Measurements from ENCODE around the gene ZNF587B. TPM values are rescaled to one million over a fixed set of nuclear protein-coding genes. Genes with fewer than 3 reads are reported as not detected.
A peak's percentile ranks its signal among the peaks of the same experiment; 100 is the strongest.
"Not testable (repeated sequence)": the region's sequence is repeated elsewhere in the genome, so short reads cannot be mapped to it uniquely, and the experiment has no call there.

Gene ZNF587B
- total RNA-seq, 2 experiments from 2014 or later: 14.2 to 15.2 TPM

GRCh38 chr19:57850553-57851017, 20.5 kb downstream of the ZNF587B start:
- no peaks in the 10 kb centered on the region for H3K27me3 Mint-ChIP-seq
- peaks cover 19% of the 10 kb centered on the region for H3K4me1 Mint-ChIP-seq (ENCODE audit: low read depth)
- DNase-seq: peak; percentile 51
- CTCF ChIA-PET: interaction anchor here (0.6 kb wide), 1 partner anchor 21 kb away, joined by 3 read pairs; the partner anchor contains the start of gene ZNF587B
- H3K9me3 Mint-ChIP-seq: peaks cover 14% of the 10 kb centered on the region
- POLR2A ChIA-PET: interaction anchor here (1.5 to 1.6 kb wide), 2 partner anchors 31 to 123 kb away, joined by 3 to 5 read pairs; no protein-coding TSS in a partner anchor
- H3K4me3 Mint-ChIP-seq: peak overlapping the region; percentile 89
- H3K36me3 Mint-ChIP-seq: peaks cover 51% of the 10 kb centered on the region
- intact Hi-C loops (cut with micrococcal nuclease): no loop called here
- H3K27ac Mint-ChIP-seq: peak overlapping the region; percentile 90

- H3K27me3 Mint-ChIP-seq; H3K27ac Mint-ChIP-seq; intact Hi-C loops (cut with micrococcal nuclease); DNase-seq; POLR2A ChIA-PET; H3K4me3 Mint-ChIP-seq: not testable (repeated sequence)
- Mint-ChIP-seq H3K4me1 (ENCODE audit: low read depth) (peaks cover 19% of the 10 kb centered on the region), H3K9me3 (peaks cover 23% of the 10 kb centered on the region), H3K36me3 (peaks cover 62% of the 10 kb centered on the region)
- CTCF ChIA-PET: interaction anchor here (1.4 kb wide), 1 partner anchor 33 kb away, joined by 6 read pairs; no protein-coding TSS in a partner anchor
Measured at GRCh38 chr19:57851812-57852603, 21.9 kb downstream of the ZNF587B start.

GRCh38 chr19:57854117-57854516, 24.0 kb downstream of the ZNF587B start:
- POLR2A ChIA-PET; CTCF ChIA-PET; H3K4me3 Mint-ChIP-seq; H3K27ac Mint-ChIP-seq; H3K27me3 Mint-ChIP-seq; DNase-seq; intact Hi-C loops (cut with micrococcal nuclease): not testable (repeated sequence)
- Mint-ChIP-seq H3K36me3 (peaks cover 76% of the 10 kb centered on the region), H3K9me3 (peaks cover 28% of the 10 kb centered on the region), H3K4me1 (ENCODE audit: low read depth) (peaks cover 19% of the 10 kb centered on the region)

- POLR2A ChIA-PET: not testable (repeated sequence)
Measured at GRCh38 chr19:57862351-57862750, 32.3 kb downstream of the ZNF587B start.

GRCh38 chr19:57867868-57868492, 37.9 kb downstream of the ZNF587B start:
- Mint-ChIP-seq H3K36me3 (peaks cover 83% of the 10 kb centered on the region), H3K27ac (no peak overlapping the region), H3K9me3 (peaks cover 69% of the 10 kb centered on the region), H3K4me1 (ENCODE audit: low read depth) (no peaks in the 10 kb centered on the region), H3K27me3 (no peaks in the 10 kb centered on the region), H3K4me3 (no peak overlapping the region)
- ChIA-PET CTCF (no interaction called here), POLR2A (no interaction called here)
- intact Hi-C loops (cut with micrococcal nuclease): no loop called here
- no peak for DNase-seq

More at GRCh38 chr19:57862351-57862750, 32.3 kb downstream of the ZNF587B start:
- H3K4me3 Mint-ChIP-seq; H3K27me3 Mint-ChIP-seq; intact Hi-C loops (cut with micrococcal nuclease); H3K4me1 Mint-ChIP-seq (ENCODE audit: low read depth); H3K27ac Mint-ChIP-seq; DNase-seq: not testable (repeated sequence)
- CTCF ChIA-PET: interaction anchor here (0.6 kb wide), 1 partner anchor 82 kb away, joined by 3 read pairs; no protein-coding TSS in a partner anchor
- Mint-ChIP-seq H3K9me3 (peaks cover 62% of the 10 kb centered on the region), H3K36me3 (peaks cover 92% of the 10 kb centered on the region)

- CTCF ChIA-PET; H3K4me3 Mint-ChIP-seq; H3K4me1 Mint-ChIP-seq (ENCODE audit: low read depth); H3K27ac Mint-ChIP-seq; POLR2A ChIA-PET; H3K27me3 Mint-ChIP-seq; intact Hi-C loops (cut with micrococcal nuclease); DNase-seq: not testable (repeated sequence)
- Mint-ChIP-seq H3K36me3 (peaks cover 83% of the 10 kb centered on the region), H3K9me3 (peaks cover 76% of the 10 kb centered on the region)
Measured at GRCh38 chr19:57869655-57870054, 39.6 kb downstream of the ZNF587B start.

- DNase-seq: no peak
- Mint-ChIP-seq H3K4me3 (no peak overlapping the region), H3K36me3 (peaks cover 81% of the 10 kb centered on the region), H3K27ac (no peak overlapping the region), H3K9me3 (peaks cover 74% of the 10 kb centered on the region), H3K4me1 (ENCODE audit: low read depth) (no peaks in the 10 kb centered on the region), H3K27me3 (no peaks in the 10 kb centered on the region)
- intact Hi-C loops (cut with micrococcal nuclease): no loop called here
- CTCF ChIA-PET: no interaction called here
- POLR2A ChIA-PET: no interaction called here
Measured at GRCh38 chr19:57870225-57870624, 40.1 kb downstream of the ZNF587B start.

- intact Hi-C loops (cut with micrococcal nuclease): no loop called here
- ChIA-PET POLR2A (no interaction called here), CTCF (no interaction called here)
- DNase-seq: no peak
- Mint-ChIP-seq H3K9me3 (peaks cover 76% of the 10 kb centered on the region), H3K27ac (no peak overlapping the region), H3K36me3 (peaks cover 81% of the 10 kb centered on the region), H3K4me1 (ENCODE audit: low read depth) (no peaks in the 10 kb centered on the region), H3K4me3 (no peak overlapping the region), H3K27me3 (no peaks in the 10 kb centered on the region)
Measured at GRCh38 chr19:57872450-57872849, 42.4 kb downstream of the ZNF587B start.

GRCh38 chr19:57873883-57874799, 44.0 kb downstream of the ZNF587B start:
- H3K4me1 Mint-ChIP-seq (ENCODE audit: low read depth): not testable (repeated sequence)
- H3K36me3 Mint-ChIP-seq: peaks cover 80% of the 10 kb centered on the region

GRCh38 chr19:57886046-57886445, 55.9 kb downstream of the ZNF587B start:
- DNase-seq: no peak
- no peak overlapping the region for H3K27ac Mint-ChIP-seq
- intact Hi-C loops (cut with micrococcal nuclease): loop anchor here (10.0 kb wide), 1 partner anchor 269 kb away; the partner anchor contains the start of gene ZNF329
- peaks cover 64% of the 10 kb centered on the region for H3K36me3 Mint-ChIP-seq
- H3K9me3 Mint-ChIP-seq: peaks cover 47% of the 10 kb centered on the region
- H3K27me3 Mint-ChIP-seq: no peaks in the 10 kb centered on the region
- peaks cover 19% of the 10 kb centered on the region for H3K4me1 Mint-ChIP-seq (ENCODE audit: low read depth)
- no peak overlapping the region for H3K4me3 Mint-ChIP-seq
- ChIA-PET POLR2A (no interaction called here), CTCF (interaction anchor here (1.3 kb wide), 1 partner anchor 265 kb away, joined by 3 read pairs; the partner anchor contains the start of gene ZNF329)

More at GRCh38 chr19:57873883-57874799, 44.0 kb downstream of the ZNF587B start:
- H3K27me3 Mint-ChIP-seq; DNase-seq; POLR2A ChIA-PET; CTCF ChIA-PET; intact Hi-C loops (cut with micrococcal nuclease); H3K27ac Mint-ChIP-seq; H3K4me3 Mint-ChIP-seq: not testable (repeated sequence)
- H3K9me3 Mint-ChIP-seq: peaks cover 74% of the 10 kb centered on the region

- CTCF ChIA-PET: interaction anchor here (0.6 to 1.3 kb wide), 2 partner anchors 263 to 1539 kb away, joined by 3 read pairs; partner anchors contain the start of gene ZNF329
- no peaks in the 10 kb centered on the region for H3K27me3 Mint-ChIP-seq
- H3K27ac Mint-ChIP-seq: no peak overlapping the region
Measured at GRCh38 chr19:57887195-57887941, 57.3 kb downstream of the ZNF587B start.

More at GRCh38 chr19:57887195-57887941, 57.3 kb downstream of the ZNF587B start:
- POLR2A ChIA-PET: no interaction called here
- H3K4me3 Mint-ChIP-seq: peak overlapping the region; percentile 86
- H3K4me1 Mint-ChIP-seq (ENCODE audit: low read depth): peaks cover 19% of the 10 kb centered on the region
- DNase-seq: no peak
- peaks cover 52% of the 10 kb centered on the region for H3K9me3 Mint-ChIP-seq
- intact Hi-C loops (cut with micrococcal nuclease): loop anchor here (10.0 kb wide), 1 partner anchor 267 kb away; the partner anchor contains the start of gene ZNF329
- peaks cover 68% of the 10 kb centered on the region for H3K36me3 Mint-ChIP-seq

Data from activated CD4-positive, alpha-beta memory T cell treated with anti-CD3 and anti-CD28 coated beads for 36 hours (primary cell).